Peyer's patch (tissue), 4 donors: ENCODE measurements around the gene HPX.

ENCODE experiments used
- CTCF ChIP-seq, 6 experiments: fragments of 450-650 bp in 4 of 6; fragments of 200-600 bp in 2 of 6; sonication (generic) in 1 of 6; IDR thresholded peaks; one replicate each; pipeline ENCODE4 v1.5.1; 2017 to 2019; ENCODE audit warnings: antibody characterized with exemption in 6 of 6, mild to moderate bottlenecking in 3 of 6, moderate library complexity in 1 of 6
- POLR2A ChIP-seq, 2 donors: fragments of 450-650 bp; IDR thresholded peaks; one replicate each; pipeline ENCODE4 v1.5.1; 2017; ENCODE audit warnings: antibody characterized with exemption in 2 of 2, mild to moderate bottlenecking in 2 of 2, moderate library complexity in 2 of 2

- no peak for TF ChIP-seq CTCF (IDR thresholded peaks at IDR 0.05)
- no peak for TF ChIP-seq POLR2A (IDR thresholded peaks at IDR 0.05)
Measured at GRCh38 chr11:6476571-6476970, 35.8 kb upstream of the HPX start.
